Measurements from ENCODE around the gene UHRF2. TPM values are rescaled to one million over a fixed set of nuclear protein-coding genes. Genes with fewer than 3 reads are reported as not detected.

The UHRF2 gene
- total RNA-seq, 2 experiments from 2014 or later: 59.3 to 68.6 TPM

DNA sequence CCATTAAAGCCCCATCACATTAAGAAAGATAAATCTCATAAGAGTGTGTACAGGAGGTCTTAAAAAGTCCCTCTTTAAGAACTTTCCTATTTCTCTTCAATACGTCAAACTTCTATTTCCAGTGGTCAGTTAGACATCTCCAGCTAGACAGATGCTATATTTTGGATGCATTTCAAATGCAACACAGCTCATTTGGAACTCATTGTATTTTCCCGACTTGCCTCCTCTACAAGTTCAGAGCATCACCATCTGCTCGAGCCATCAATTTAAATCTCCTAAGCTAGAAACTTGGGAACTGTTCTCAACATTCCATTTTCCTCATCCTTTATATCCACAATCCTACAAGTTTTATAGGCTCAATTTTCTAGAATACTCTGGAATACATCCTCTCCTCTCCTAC, 3.2 kb upstream of the UHRF2 start:
- DNase-seq (no peak), ATAC-seq (no peak)
- Mint-ChIP-seq H3K27ac (no peak overlapping the region), H3K4me3 (no peak overlapping the region), H3K27me3 (ENCODE audit: low read depth) (peaks cover 26% of the 10 kb centered on the region), H3K9me3 (ENCODE audit: insufficient read depth) (no peaks in the 10 kb centered on the region), H3K4me1 (ENCODE audit: low read depth) (peaks cover 9% of the 10 kb centered on the region), H3K36me3 (ENCODE audit: low read depth) (peaks cover 6% of the 10 kb centered on the region)
- ChIA-PET CTCF (interaction anchor here (2.3 kb wide), 1 partner anchor 55 kb away, joined by 7 read pairs; no protein-coding TSS in a partner anchor), POLR2A (no interaction called here)

- Mint-ChIP-seq H3K27me3 (ENCODE audit: low read depth) (peaks cover 24% of the 10 kb centered on the region), H3K4me1 (ENCODE audit: low read depth) (peaks cover 17% of the 10 kb centered on the region), H3K9me3 (ENCODE audit: insufficient read depth) (no peaks in the 10 kb centered on the region), H3K4me3 (no peak overlapping the region), H3K27ac (no peak overlapping the region), H3K36me3 (ENCODE audit: low read depth) (peaks cover 14% of the 10 kb centered on the region)
- ChIA-PET CTCF (no interaction called here), POLR2A (no interaction called here)
- DNase-seq (no peak), ATAC-seq (no peak)
Observed at GRCh38 chr9:6410633-6411032, 2.4 kb upstream of the UHRF2 start.

DNA sequence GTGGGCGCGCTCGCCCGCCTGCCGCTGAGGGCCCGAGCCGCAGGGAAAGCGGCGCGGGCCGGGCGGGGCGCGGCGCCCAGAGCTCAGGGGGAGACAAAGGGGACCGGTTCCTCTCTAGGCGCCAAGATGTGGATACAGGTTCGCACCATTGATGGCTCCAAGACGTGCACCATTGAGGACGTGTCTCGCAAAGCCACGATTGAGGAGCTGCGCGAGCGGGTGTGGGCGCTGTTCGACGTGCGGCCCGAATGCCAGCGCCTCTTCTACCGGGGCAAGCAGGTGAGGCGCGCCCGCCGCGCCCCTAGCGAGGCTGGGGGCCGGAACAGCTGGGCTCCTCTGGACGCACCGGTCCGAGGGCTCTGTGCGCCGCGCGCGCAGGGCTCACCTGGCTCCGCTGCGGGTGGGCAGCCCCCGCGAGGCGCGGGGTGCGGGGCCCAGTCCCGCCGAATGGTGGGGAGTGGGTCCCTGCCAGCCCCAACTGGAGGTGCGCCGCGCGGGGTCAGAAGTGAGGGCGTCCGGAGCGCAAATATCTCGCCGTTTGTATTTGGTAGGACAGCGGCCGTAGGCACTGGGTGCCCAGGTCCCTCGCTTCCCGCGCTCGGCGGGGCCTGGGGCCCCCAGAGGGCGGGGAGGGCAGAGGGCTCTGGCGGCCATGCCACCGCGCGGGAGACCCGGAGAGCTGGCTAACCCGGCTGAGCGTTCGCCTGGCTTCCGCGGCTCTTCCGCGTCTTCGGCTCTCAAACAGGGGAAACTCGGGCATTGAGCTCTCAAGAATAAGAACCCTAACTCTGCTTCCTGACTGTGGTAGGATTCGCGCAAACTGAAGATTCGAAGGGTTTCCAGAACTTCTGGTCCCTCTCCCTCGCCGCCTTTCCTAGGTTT, 607 bp downstream of the UHRF2 start:
- Mint-ChIP-seq H3K9me3 (ENCODE audit: insufficient read depth) (no peaks in the 10 kb centered on the region), H3K27me3 (ENCODE audit: low read depth) (peaks cover 17% of the 10 kb centered on the region), H3K4me1 (ENCODE audit: low read depth) (peaks cover 41% of the 10 kb centered on the region), H3K36me3 (ENCODE audit: low read depth) (peaks cover 31% of the 10 kb centered on the region), H3K4me3 (peak overlapping the region; percentile 86), H3K27ac (peak overlapping the region; percentile 80)
- DNase-seq (peak; percentile 46), ATAC-seq (peak; percentile 7)
- POLR2A ChIA-PET: interaction anchor here (0.7 to 4.6 kb wide), 25 partner anchors 8 to 612 kb away, joined by 3 to 63 read pairs (median 5); partner anchors contain the start of genes KDM4C and RANBP6
- CTCF ChIA-PET: interaction anchor here (0.6 to 2.8 kb wide), 10 partner anchors 9 to 580 kb away, joined by 3 to 12 read pairs (median 4); partner anchors contain the start of gene ERMP1

DNA sequence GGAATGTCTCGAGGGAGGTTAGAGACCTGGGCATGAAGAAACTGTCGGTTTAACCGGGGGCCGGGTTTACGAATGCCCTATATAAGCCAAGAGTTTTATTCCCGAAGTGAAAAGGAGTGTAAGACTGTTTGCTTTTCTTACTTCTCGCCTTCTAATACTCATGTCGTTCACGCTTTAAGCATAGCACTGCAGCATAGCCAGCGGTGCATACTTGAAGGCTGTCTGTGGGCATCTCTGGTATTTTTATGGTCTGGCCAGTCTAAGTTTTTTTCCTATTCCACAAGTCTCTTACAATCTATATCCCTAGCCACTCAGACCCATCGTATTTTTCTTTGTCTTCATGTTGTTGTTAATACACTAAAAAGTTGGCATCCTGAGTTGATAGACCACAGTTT, 1.2 kb downstream of the UHRF2 start:
- H3K27ac Mint-ChIP-seq: peak overlapping the region; percentile 73
- H3K36me3 Mint-ChIP-seq (ENCODE audit: low read depth): peaks cover 36% of the 10 kb centered on the region
- no peaks in the 10 kb centered on the region for H3K9me3 Mint-ChIP-seq (ENCODE audit: insufficient read depth)
- peak; percentile 39 for DNase-seq
- H3K4me1 Mint-ChIP-seq (ENCODE audit: low read depth): peaks cover 47% of the 10 kb centered on the region
- no peak for ATAC-seq
- H3K27me3 Mint-ChIP-seq (ENCODE audit: low read depth): peaks cover 15% of the 10 kb centered on the region
- CTCF ChIA-PET: interaction anchor here (1.0 to 2.8 kb wide), 7 partner anchors 9 to 153 kb away, joined by 3 to 12 read pairs (median 4); no protein-coding TSS in a partner anchor
- POLR2A ChIA-PET: interaction anchor here (1.2 to 4.6 kb wide), 10 partner anchors 8 to 406 kb away, joined by 3 to 63 read pairs (median 7); partner anchors contain the start of gene KDM4C
- H3K4me3 Mint-ChIP-seq: peak overlapping the region; percentile 86

- no peaks in the 10 kb centered on the region for H3K9me3 Mint-ChIP-seq (ENCODE audit: insufficient read depth)
- peaks cover 36% of the 10 kb centered on the region for H3K36me3 Mint-ChIP-seq (ENCODE audit: low read depth)
- CTCF ChIA-PET: interaction anchor here (0.6 to 2.8 kb wide), 7 partner anchors 8 to 110 kb away, joined by 3 to 12 read pairs (median 4); no protein-coding TSS in a partner anchor
- H3K27ac Mint-ChIP-seq: no peak overlapping the region
- H3K4me3 Mint-ChIP-seq: peak overlapping the region; percentile 86
- peaks cover 48% of the 10 kb centered on the region for H3K4me1 Mint-ChIP-seq (ENCODE audit: low read depth)
- peaks cover 5% of the 10 kb centered on the region for H3K27me3 Mint-ChIP-seq (ENCODE audit: low read depth)
- ATAC-seq: no peak
- POLR2A ChIA-PET: interaction anchor here (1.1 to 4.6 kb wide), 4 partner anchors 9 to 343 kb away, joined by 3 to 63 read pairs (median 20); partner anchors contain the start of gene KDM4C
- no peak for DNase-seq
Observed at GRCh38 chr9:6415266-6415665, 2.3 kb downstream of the UHRF2 start.

GRCh38 chr9:6417186-6417585, 4.2 kb downstream of the UHRF2 start:
- H3K4me1 Mint-ChIP-seq (ENCODE audit: low read depth): peaks cover 48% of the 10 kb centered on the region

GRCh38 chr9:6418764-6419163, 5.8 kb downstream of the UHRF2 start:
- POLR2A ChIA-PET: interaction anchor here (0.6 kb wide), 1 partner anchor 10 kb away, joined by 3 read pairs; no protein-coding TSS in a partner anchor
- H3K4me1 Mint-ChIP-seq (ENCODE audit: low read depth): peaks cover 46% of the 10 kb centered on the region
- CTCF ChIA-PET: no interaction called here
- no peak for ATAC-seq
- H3K4me3 Mint-ChIP-seq: no peak overlapping the region
- H3K36me3 Mint-ChIP-seq (ENCODE audit: low read depth): peaks cover 53% of the 10 kb centered on the region
- no peak for DNase-seq
- H3K9me3 Mint-ChIP-seq (ENCODE audit: insufficient read depth): no peaks in the 10 kb centered on the region
- H3K27me3 Mint-ChIP-seq (ENCODE audit: low read depth): no peaks in the 10 kb centered on the region
- no peak overlapping the region for H3K27ac Mint-ChIP-seq

More at GRCh38 chr9:6417186-6417585, 4.2 kb downstream of the UHRF2 start:
- Mint-ChIP-seq H3K4me3 (peak overlapping the region; percentile 30), H3K27ac (peak overlapping the region; percentile 6), H3K9me3 (ENCODE audit: insufficient read depth) (no peaks in the 10 kb centered on the region), H3K36me3 (ENCODE audit: low read depth) (peaks cover 48% of the 10 kb centered on the region), H3K27me3 (ENCODE audit: low read depth) (no peaks in the 10 kb centered on the region)
- ChIA-PET POLR2A (interaction anchor here (0.5 kb wide), 1 partner anchor 339 kb away, joined by 3 read pairs; no protein-coding TSS in a partner anchor), CTCF (interaction anchor here (0.9 kb wide), 1 partner anchor 21 kb away, joined by 3 read pairs; no protein-coding TSS in a partner anchor)
- no peak for DNase-seq
- no peak for ATAC-seq

GRCh38 chr9:6424940-6425339, 11.9 kb downstream of the UHRF2 start:
- H3K36me3 Mint-ChIP-seq (ENCODE audit: low read depth): peaks cover 46% of the 10 kb centered on the region
- no peak overlapping the region for H3K27ac Mint-ChIP-seq
- no peak for DNase-seq
- POLR2A ChIA-PET: no interaction called here
- H3K4me1 Mint-ChIP-seq (ENCODE audit: low read depth): peaks cover 43% of the 10 kb centered on the region
- H3K27me3 Mint-ChIP-seq (ENCODE audit: low read depth): no peaks in the 10 kb centered on the region
- no peak overlapping the region for H3K4me3 Mint-ChIP-seq
- CTCF ChIA-PET: interaction anchor here (1.1 to 2.9 kb wide), 2 partner anchors 9 to 11 kb away, joined by 3 to 12 read pairs; partner anchors contain the start of gene UHRF2
- no peak for ATAC-seq
- no peaks in the 10 kb centered on the region for H3K9me3 Mint-ChIP-seq (ENCODE audit: insufficient read depth)

- H3K27ac Mint-ChIP-seq: no peak overlapping the region
- H3K27me3 Mint-ChIP-seq (ENCODE audit: low read depth): no peaks in the 10 kb centered on the region
- H3K36me3 Mint-ChIP-seq (ENCODE audit: low read depth): peaks cover 49% of the 10 kb centered on the region
- no peak for ATAC-seq
- no peak overlapping the region for H3K4me3 Mint-ChIP-seq
- no peak for DNase-seq
- POLR2A ChIA-PET: interaction anchor here (7.1 kb wide), 1 partner anchor 12 kb away, joined by 63 read pairs; the partner anchor contains the start of gene UHRF2
- H3K9me3 Mint-ChIP-seq (ENCODE audit: insufficient read depth): no peaks in the 10 kb centered on the region
- H3K4me1 Mint-ChIP-seq (ENCODE audit: low read depth): peaks cover 50% of the 10 kb centered on the region
- CTCF ChIA-PET: interaction anchor here (1.3 to 2.3 kb wide), 2 partner anchors 12 to 372 kb away, joined by 5 to 11 read pairs; partner anchors contain the start of gene UHRF2
Observed at GRCh38 chr9:6426117-6426516, 13.1 kb downstream of the UHRF2 start.

DNA sequence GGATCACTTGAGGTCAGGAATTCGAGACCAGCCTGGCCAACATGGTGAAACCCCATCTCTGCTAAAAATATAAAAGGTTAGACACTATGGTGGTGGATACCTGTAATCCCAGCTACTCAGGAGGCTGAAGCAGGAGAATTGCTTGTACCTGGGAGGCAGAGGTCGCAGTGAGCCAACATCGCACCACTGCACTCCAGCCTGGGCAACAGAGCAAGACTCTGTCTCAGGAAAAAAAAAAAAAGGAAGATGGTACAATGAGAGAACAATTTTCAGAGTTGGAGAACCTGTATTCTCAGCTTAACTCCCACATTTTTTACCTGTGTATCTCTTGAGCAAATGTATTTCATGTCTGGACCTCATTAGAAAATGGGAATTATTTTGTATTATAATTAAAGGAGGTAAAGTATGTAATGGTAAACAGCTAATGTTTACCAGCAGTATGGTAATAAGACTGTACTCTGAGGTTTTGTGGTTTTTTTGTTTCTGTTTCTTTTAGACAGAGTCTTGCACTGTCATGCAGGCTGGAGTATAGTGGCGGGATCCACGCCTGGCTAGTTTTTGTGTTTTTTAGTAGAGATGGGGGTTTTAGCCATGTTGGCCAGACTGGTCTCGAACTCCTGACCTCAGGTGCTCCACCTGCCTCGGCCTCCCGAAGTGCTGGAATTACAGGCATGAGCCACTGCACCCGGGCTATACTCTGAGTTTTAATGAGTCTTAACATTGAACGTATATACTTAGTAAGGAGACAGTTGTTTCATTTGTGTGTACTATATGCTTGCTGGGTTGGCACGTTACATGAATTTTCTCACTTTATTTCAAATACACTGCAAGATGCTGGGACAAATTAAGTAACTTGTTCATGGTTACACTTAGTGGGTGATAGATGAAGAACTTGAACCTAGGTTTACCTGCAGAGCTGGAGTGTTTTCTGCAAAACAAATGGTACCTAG, 16.2 kb downstream of the UHRF2 start:
- H3K27ac Mint-ChIP-seq: peak overlapping the region; percentile 72
- H3K4me1 Mint-ChIP-seq (ENCODE audit: low read depth): peaks cover 67% of the 10 kb centered on the region
- DNase-seq: peak; percentile 33
- peak overlapping the region; percentile 38 for H3K4me3 Mint-ChIP-seq
- ChIA-PET POLR2A (interaction anchor here (0.6 to 7.1 kb wide), 6 partner anchors 11 to 329 kb away, joined by 3 to 63 read pairs (median 3); partner anchors contain the start of gene UHRF2), CTCF (interaction anchor here (0.6 to 1.3 kb wide), 3 partner anchors 16 to 59 kb away, joined by 3 to 5 read pairs (median 4); partner anchors contain the start of gene UHRF2)
- ATAC-seq: peak; percentile 88
- peaks cover 43% of the 10 kb centered on the region for H3K36me3 Mint-ChIP-seq (ENCODE audit: low read depth)
- no peaks in the 10 kb centered on the region for H3K9me3 Mint-ChIP-seq (ENCODE audit: insufficient read depth)
- H3K27me3 Mint-ChIP-seq (ENCODE audit: low read depth): no peaks in the 10 kb centered on the region

GRCh38 chr9:6431038-6431437, 18.0 kb downstream of the UHRF2 start:
- no peak for ATAC-seq
- Mint-ChIP-seq H3K27ac (peak overlapping the region; percentile 45), H3K4me3 (no peak overlapping the region), H3K36me3 (ENCODE audit: low read depth) (peaks cover 40% of the 10 kb centered on the region), H3K27me3 (ENCODE audit: low read depth) (no peaks in the 10 kb centered on the region), H3K9me3 (ENCODE audit: insufficient read depth) (no peaks in the 10 kb centered on the region), H3K4me1 (ENCODE audit: low read depth) (peaks cover 57% of the 10 kb centered on the region)
- CTCF ChIA-PET: interaction anchor here (1.6 kb wide), 1 partner anchor 18 kb away, joined by 5 read pairs; the partner anchor contains the start of gene UHRF2
- DNase-seq: no peak
- POLR2A ChIA-PET: interaction anchor here (0.7 to 7.1 kb wide), 2 partner anchors 17 to 32 kb away, joined by 3 to 63 read pairs; partner anchors contain the start of gene UHRF2

Measured in activated CD8-positive, alpha-beta T cell treated with anti-CD3 and anti-CD28 coated beads, Interleukin-2, amount 10 ng/mL, durations not matched to agents 7 days and 5 days (primary cell).